Melanocyte of skin (primary cell): Measurements from ENCODE around the gene SLC2A5. TPM values are rescaled to one million over a fixed set of nuclear protein-coding genes. Genes with fewer than 3 reads are reported as not detected.

Experiments used
- small RNA-seq, 2 donors: library from RNA; depleted of rRNA; stranded (forward); fragments of <200 nt; gene quantifications; one replicate each; pipeline ENCODE3, GENCODE V24; 2012
- total RNA-seq, 2 donors: library from RNA; depleted of rRNA; stranded (reverse); fragments of >200 nt; gene quantifications; 2 replicates each; pipeline ENCODE4 v1.2.3, GENCODE V29; 2012

SLC2A5 gene
- total RNA-seq, result under 1 TPM in 1 of 2 donors, not detected in 1; under 0.01 TPM

DNA sequence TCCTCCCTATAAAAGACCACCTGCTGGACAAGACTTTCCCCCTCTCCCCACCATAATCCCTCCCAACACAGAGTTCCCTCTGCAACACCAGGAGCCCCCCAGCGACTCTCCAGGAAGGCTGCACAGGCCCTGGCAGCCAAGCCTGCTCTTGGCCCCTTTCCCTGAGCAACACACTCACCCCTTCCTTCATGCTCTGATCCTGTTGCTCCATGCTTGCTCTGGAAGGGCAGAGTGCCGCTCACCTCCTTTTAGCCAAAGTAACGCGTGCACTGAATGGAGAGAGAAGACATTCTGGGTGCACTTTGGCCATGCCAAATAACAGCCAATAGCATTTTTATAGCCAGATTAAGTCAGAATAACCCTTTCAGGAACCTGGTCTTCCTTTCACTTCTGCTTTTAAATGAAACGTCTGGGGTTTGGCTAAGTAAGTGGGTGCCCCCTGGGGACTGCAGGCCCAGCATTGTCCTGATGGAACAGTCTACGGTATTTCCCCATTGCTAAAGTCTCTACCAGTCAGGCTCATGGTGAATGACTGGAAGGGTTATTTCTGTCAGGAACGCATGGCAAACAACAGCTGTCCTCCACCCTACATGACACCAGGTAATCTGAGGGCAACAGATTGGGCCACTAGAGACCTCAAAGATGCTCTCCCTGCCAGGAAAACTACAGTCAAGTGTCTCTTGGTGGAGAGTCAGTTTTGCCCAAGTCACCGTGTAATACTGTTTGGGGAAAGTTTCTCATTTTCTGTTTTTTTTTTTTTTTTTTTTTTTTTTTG is at the start of gene SLC2A5:
TSS of gene SLC2A5 (minus strand) at position 310 of the 775 bp plus-strand sequence. CDS start at position 211, 99 bp downstream.

Small RNA genes within 50 kb of the gene (small RNA-seq; reads per million reads assigned to genes)
- 0 reads per million in 2 donors for gene RF00424

Other genes with a start within 250 kb of the SLC2A5 start
- 1,000 to 10,000 TPM in 1 of 2 donors, 100 to 1,000 TPM in 1; 828 to 1,749 TPM for gene ENO1, start 190.9 kb downstream of the SLC2A5 start, total RNA-seq
- not detected for gene CA6, start 123.8 kb downstream of the SLC2A5 start, total RNA-seq
- gene SLC2A7, start 43.2 kb downstream of the SLC2A5 start, total RNA-seq, result not detected
- gene GPR157, start 59.5 kb upstream of the SLC2A5 start, total RNA-seq, result 1 to 10 TPM; 4.1 to 5.0 TPM
- gene H6PD, start 165.1 kb upstream of the SLC2A5 start, total RNA-seq, result 10 to 100 TPM in 1 of 2 donors, 1 to 10 TPM in 1; 8.0 to 15.5 TPM
- 10 to 100 TPM; 29.6 to 38.6 TPM for gene SPSB1, start 223.3 kb upstream of the SLC2A5 start, total RNA-seq